Ishikawa (cell line): Measurements from ENCODE around the gene SACM1L.

Experiments used
- CEBPB ChIP-seq: IDR thresholded peaks from 2 replicates; pipeline ENCODE4 v1.6.1; 2012
- CREB1 ChIP-seq: IDR thresholded peaks from 2 replicates; pipeline ENCODE4 v1.6.1; 2012; ENCODE audit warnings: low read depth
- EGR1 ChIP-seq: IDR thresholded peaks from 2 replicates; pipeline ENCODE4 v1.6.1; 2012
- EP300 ChIP-seq: IDR thresholded peaks from 2 replicates; pipeline ENCODE4 v1.6.1; 2012; ENCODE audit warnings: borderline replicate concordance
- FOXM1 ChIP-seq: IDR thresholded peaks from 2 replicates; pipeline ENCODE4 v1.6.1; 2012; ENCODE audit warnings: low read depth, borderline replicate concordance
- RAD21 ChIP-seq: IDR thresholded peaks from 2 replicates; pipeline ENCODE4 v1.6.1; 2012; ENCODE audit warnings: low read depth
- TAF1 ChIP-seq: IDR thresholded peaks from 2 replicates; pipeline ENCODE4 v1.6.1; 2012; ENCODE audit warnings: low read depth, mild to moderate bottlenecking
- YY1 ChIP-seq: IDR thresholded peaks from 2 replicates; pipeline ENCODE4 v1.6.1; 2012; ENCODE audit warnings: low read depth
- TF ChIP-seq, protein P1 (sequence below): IDR thresholded peaks from 2 replicates; pipeline ENCODE4 v1.6.1; 2012
- TF ChIP-seq, protein P2 (sequence below): IDR thresholded peaks from 2 replicates; pipeline ENCODE4 v1.6.1; 2012
- TF ChIP-seq, protein P3 (sequence below): IDR thresholded peaks from 2 replicates; pipeline ENCODE4 v1.6.1; 2012; ENCODE audit warnings: low read depth, mild to moderate bottlenecking

DNA sequence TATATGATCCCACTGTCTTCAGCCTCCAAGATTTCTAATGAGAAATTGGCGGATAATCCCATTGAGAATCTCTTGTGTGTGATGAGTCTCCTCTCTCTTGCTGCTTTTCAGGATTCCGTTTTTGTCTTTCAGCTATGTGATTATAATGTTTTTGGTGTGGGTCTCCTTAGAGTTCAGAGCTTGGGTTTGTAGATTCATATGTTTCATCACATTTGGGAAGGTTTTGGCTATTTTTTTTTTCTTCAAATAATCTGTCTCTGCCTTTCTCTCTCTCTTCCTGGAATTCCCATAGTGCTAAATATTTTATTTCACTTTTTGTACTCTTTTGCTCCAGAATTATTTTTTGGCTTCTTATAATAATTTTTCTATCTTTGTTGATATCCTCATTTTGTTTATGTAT, 40.4 kb downstream of the SACM1L start:
- TF ChIP-seq EGR1, result no peak
- TF ChIP-seq CREB1, result no peak
- TF ChIP-seq, protein P1, sequence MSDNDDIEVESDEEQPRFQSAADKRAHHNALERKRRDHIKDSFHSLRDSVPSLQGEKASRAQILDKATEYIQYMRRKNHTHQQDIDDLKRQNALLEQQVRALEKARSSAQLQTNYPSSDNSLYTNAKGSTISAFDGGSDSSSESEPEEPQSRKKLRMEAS, result no peak
- TF ChIP-seq, protein P2, sequence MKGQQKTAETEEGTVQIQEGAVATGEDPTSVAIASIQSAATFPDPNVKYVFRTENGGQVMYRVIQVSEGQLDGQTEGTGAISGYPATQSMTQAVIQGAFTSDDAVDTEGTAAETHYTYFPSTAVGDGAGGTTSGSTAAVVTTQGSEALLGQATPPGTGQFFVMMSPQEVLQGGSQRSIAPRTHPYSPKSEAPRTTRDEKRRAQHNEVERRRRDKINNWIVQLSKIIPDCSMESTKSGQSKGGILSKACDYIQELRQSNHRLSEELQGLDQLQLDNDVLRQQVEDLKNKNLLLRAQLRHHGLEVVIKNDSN, result no peak
- TF ChIP-seq YY1, result no peak
- TF ChIP-seq EP300, result no peak
- no peak for TF ChIP-seq CEBPB
- no peak for TF ChIP-seq RAD21
- TF ChIP-seq, protein P3, sequence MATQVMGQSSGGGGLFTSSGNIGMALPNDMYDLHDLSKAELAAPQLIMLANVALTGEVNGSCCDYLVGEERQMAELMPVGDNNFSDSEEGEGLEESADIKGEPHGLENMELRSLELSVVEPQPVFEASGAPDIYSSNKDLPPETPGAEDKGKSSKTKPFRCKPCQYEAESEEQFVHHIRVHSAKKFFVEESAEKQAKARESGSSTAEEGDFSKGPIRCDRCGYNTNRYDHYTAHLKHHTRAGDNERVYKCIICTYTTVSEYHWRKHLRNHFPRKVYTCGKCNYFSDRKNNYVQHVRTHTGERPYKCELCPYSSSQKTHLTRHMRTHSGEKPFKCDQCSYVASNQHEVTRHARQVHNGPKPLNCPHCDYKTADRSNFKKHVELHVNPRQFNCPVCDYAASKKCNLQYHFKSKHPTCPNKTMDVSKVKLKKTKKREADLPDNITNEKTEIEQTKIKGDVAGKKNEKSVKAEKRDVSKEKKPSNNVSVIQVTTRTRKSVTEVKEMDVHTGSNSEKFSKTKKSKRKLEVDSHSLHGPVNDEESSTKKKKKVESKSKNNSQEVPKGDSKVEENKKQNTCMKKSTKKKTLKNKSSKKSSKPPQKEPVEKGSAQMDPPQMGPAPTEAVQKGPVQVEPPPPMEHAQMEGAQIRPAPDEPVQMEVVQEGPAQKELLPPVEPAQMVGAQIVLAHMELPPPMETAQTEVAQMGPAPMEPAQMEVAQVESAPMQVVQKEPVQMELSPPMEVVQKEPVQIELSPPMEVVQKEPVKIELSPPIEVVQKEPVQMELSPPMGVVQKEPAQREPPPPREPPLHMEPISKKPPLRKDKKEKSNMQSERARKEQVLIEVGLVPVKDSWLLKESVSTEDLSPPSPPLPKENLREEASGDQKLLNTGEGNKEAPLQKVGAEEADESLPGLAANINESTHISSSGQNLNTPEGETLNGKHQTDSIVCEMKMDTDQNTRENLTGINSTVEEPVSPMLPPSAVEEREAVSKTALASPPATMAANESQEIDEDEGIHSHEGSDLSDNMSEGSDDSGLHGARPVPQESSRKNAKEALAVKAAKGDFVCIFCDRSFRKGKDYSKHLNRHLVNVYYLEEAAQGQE, result no peak
- TF ChIP-seq TAF1, result no peak
- TF ChIP-seq FOXM1, result no peak
